Osteoblast (primary cell): ENCODE measurements around the gene REC114. TPM values are rescaled to one million over a fixed set of nuclear protein-coding genes. Genes with fewer than 3 reads are reported as not detected.

Source experiments
- DNase-seq: peaks from one replicate; pipeline ENCODE4 v3.0.0; 2011; ENCODE audit warnings: low spot score, mixed read lengths; ENCODE audit not compliant: insufficient read length; ENCODE audit errors: missing footprints
- H2AFZ ChIP-seq: 2 replicates; pipeline ENCODE4 v1.6.0; 2011; ENCODE audit warnings: mild to moderate bottlenecking, low read length
- H3K27ac ChIP-seq: 2 replicates; pipeline ENCODE4 v1.5.1; 2011; ENCODE audit warnings: mild to moderate bottlenecking, low read depth, low read length, moderate library complexity
- H3K27me3 ChIP-seq: 2 replicates; pipeline ENCODE4 v1.6.0; 2012; ENCODE audit warnings: mild to moderate bottlenecking, control low read depth, inconsistent platforms, low read length, moderate library complexity; ENCODE audit not compliant: insufficient read depth
- H3K36me3 ChIP-seq: 2 replicates; pipeline ENCODE4 v1.5.1; 2011; ENCODE audit warnings: mild to moderate bottlenecking, low read length, control low read depth, moderate library complexity; ENCODE audit not compliant: insufficient read depth
- H3K4me1 ChIP-seq: 2 replicates; pipeline ENCODE4 v1.5.1; 2011; ENCODE audit warnings: mild to moderate bottlenecking, low read length, control low read depth, moderate library complexity; ENCODE audit not compliant: insufficient read depth
- H3K4me2 ChIP-seq: 2 replicates; pipeline ENCODE4 v1.6.0; 2011; ENCODE audit warnings: mild to moderate bottlenecking, low read length; ENCODE audit not compliant: insufficient read depth
- H3K4me3 ChIP-seq: fragments of 200-600 bp; sonication (generic); 3 replicates; pipeline ENCODE4 v1.5.1; 2012; ENCODE audit warnings: mild to moderate bottlenecking, low read length, inconsistent platforms; ENCODE audit not compliant: insufficient read depth
- H3K79me2 ChIP-seq: 2 replicates; pipeline ENCODE4 v1.6.0; 2012; ENCODE audit warnings: mild to moderate bottlenecking, low read length, control low read depth, inconsistent platforms; ENCODE audit not compliant: insufficient read depth
- H3K9me3 ChIP-seq: 2 replicates; pipeline ENCODE4 v1.5.1; 2011; ENCODE audit warnings: low read depth, low read length, control low read depth
- H4K20me1 ChIP-seq: 2 replicates; pipeline ENCODE4 v1.6.0; 2012; ENCODE audit warnings: mild to moderate bottlenecking, low read length, control low read depth; ENCODE audit not compliant: insufficient read depth
- total RNA-seq: library from RNA; depleted of rRNA; stranded (reverse); fragments of >200 nt; gene quantifications from 2 replicates; pipeline ENCODE4 v1.2.3, GENCODE V29; 2012
- TF ChIP-seq, protein P1 (sequence below): IDR thresholded peaks from 2 replicates; pipeline ENCODE4 v1.5.1; 2011; ENCODE audit warnings: mild to moderate bottlenecking, low read depth, low read length, moderate library complexity; ENCODE audit errors: extremely low read depth

The REC114 gene
- total RNA-seq, 1 donor, result not detected

DNA sequence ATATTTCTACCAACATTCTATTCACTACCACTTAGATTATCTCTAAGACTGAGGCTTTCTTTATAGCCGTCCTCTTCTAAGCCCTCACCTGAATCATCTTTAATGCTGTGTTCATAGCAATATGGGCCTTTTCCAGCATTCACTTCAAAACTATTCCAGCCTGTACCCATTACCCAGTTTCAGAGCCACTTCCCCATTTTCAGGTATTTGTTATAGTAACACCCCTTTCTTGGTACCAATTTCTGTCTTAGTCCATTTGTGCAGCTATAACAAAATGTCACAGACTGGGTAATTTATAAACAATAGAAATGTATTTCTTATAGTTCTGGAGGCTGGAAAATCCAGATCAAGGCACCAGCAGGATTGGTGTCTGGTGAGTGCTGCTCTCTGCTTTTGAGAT lies 45.7 kb downstream of the REC114 start:
- H3K27ac ChIP-seq, result no peak overlapping the region
- TF ChIP-seq, protein P1, sequence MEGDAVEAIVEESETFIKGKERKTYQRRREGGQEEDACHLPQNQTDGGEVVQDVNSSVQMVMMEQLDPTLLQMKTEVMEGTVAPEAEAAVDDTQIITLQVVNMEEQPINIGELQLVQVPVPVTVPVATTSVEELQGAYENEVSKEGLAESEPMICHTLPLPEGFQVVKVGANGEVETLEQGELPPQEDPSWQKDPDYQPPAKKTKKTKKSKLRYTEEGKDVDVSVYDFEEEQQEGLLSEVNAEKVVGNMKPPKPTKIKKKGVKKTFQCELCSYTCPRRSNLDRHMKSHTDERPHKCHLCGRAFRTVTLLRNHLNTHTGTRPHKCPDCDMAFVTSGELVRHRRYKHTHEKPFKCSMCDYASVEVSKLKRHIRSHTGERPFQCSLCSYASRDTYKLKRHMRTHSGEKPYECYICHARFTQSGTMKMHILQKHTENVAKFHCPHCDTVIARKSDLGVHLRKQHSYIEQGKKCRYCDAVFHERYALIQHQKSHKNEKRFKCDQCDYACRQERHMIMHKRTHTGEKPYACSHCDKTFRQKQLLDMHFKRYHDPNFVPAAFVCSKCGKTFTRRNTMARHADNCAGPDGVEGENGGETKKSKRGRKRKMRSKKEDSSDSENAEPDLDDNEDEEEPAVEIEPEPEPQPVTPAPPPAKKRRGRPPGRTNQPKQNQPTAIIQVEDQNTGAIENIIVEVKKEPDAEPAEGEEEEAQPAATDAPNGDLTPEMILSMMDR, result no peak
- H3K36me3 ChIP-seq, result no peaks in the 10 kb centered on the region
- H3K4me2 ChIP-seq, result no peak overlapping the region
- peaks cover 4% of the 10 kb centered on the region for H3K27me3 ChIP-seq
- H3K4me3 ChIP-seq, result no peak overlapping the region
- no peaks in the 10 kb centered on the region for H3K9me3 ChIP-seq
- no peaks in the 10 kb centered on the region for H3K79me2 ChIP-seq
- no peak for DNase-seq
- no peak overlapping the region for H2AFZ ChIP-seq
- H4K20me1 ChIP-seq, result no peaks in the 10 kb centered on the region
- no peaks in the 10 kb centered on the region for H3K4me1 ChIP-seq

DNA sequence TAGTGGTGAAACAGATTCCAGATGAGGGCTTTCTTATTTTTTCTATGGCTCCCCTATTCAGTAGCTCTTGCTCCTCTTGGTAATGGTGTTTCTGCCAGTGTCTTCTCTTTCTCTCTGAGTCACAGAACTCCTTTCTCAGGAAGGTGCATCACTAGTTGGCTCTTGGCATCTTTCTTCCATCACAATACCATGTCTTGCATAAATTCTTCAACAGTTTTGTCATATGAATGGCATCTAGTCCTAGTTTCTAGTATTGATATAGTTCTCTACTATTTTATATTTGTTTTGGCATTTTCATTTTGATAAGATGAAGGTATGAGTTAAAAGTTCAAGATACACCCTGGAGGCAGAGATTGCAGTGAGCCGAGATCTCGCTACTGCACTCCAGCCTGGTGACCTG lies 51.0 kb downstream of the REC114 start:
- DNase-seq, result no peak
- Histone ChIP-seq H3K4me3 (no peak overlapping the region), H3K79me2 (no peaks in the 10 kb centered on the region), H3K27me3 (peaks cover 9% of the 10 kb centered on the region), H3K4me1 (no peaks in the 10 kb centered on the region), H4K20me1 (no peaks in the 10 kb centered on the region), H3K4me2 (no peak overlapping the region), H3K9me3 (no peaks in the 10 kb centered on the region), H2AFZ (no peak overlapping the region), H3K27ac (no peak overlapping the region), H3K36me3 (no peaks in the 10 kb centered on the region)
- TF ChIP-seq, protein P1, result no peak

DNA sequence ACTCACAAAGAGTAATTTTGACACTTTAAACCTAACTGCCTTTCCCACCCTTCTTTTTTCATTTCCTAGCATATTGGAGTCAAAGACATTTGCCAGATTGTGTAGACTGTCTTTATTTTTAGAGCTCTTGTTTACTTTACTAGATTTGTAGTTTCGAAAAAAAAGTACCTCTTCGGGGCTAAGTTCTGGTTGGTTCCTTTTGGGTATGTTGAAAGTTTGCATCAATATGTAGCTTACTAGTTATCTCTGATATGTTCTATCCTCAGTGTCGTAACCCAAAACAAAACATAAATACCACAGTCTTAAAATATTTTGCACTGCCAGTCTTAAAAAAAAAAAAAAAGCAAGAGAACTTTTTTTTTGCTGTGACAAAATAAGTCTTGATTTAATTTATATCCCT lies 52.2 kb downstream of the REC114 start:
- Histone ChIP-seq H3K27ac (no peak overlapping the region), H3K4me1 (no peaks in the 10 kb centered on the region), H3K4me2 (no peak overlapping the region), H3K79me2 (no peaks in the 10 kb centered on the region), H3K36me3 (no peaks in the 10 kb centered on the region), H2AFZ (no peak overlapping the region), H3K4me3 (no peak overlapping the region), H3K27me3 (peaks cover 11% of the 10 kb centered on the region), H3K9me3 (no peaks in the 10 kb centered on the region), H4K20me1 (no peaks in the 10 kb centered on the region)
- TF ChIP-seq, protein P1, result no peak
- DNase-seq, result no peak

- Histone ChIP-seq H3K36me3 (no peaks in the 10 kb centered on the region), H3K4me3 (no peak overlapping the region), H2AFZ (no peak overlapping the region), H3K79me2 (no peaks in the 10 kb centered on the region), H4K20me1 (no peaks in the 10 kb centered on the region), H3K4me2 (no peak overlapping the region), H3K4me1 (no peaks in the 10 kb centered on the region), H3K27ac (no peak overlapping the region), H3K9me3 (no peaks in the 10 kb centered on the region), H3K27me3 (peaks cover 5% of the 10 kb centered on the region)
- TF ChIP-seq, protein P1, result no peak
- no peak for DNase-seq
Measured at GRCh38 chr15:73500696-73501095, 57.7 kb downstream of the REC114 start.
